ENCODE measurements around the gene SAP30L.

SAP30L gene

GRCh38 chr5:154422298-154422697, 23.5 kb upstream of the SAP30L start:
- no peak for DNase-seq

- DNase-seq, result no peak
These were observed 17.6 kb upstream of the SAP30L start for GRCh38 chr5:154428208-154428607.

GRCh38 chr5:154429341-154429740, 16.5 kb upstream of the SAP30L start:
- DNase-seq, result no peak

- DNase-seq, result no peak
These were observed 15.3 kb upstream of the SAP30L start for GRCh38 chr5:154430466-154430865.

- no peak for DNase-seq
These were observed 14.7 kb upstream of the SAP30L start for GRCh38 chr5:154430961-154431630.

- DNase-seq, result no peak
These were observed 10.6 kb upstream of the SAP30L start for GRCh38 chr5:154435226-154435625.

- no peak for DNase-seq
These were observed 8.4 kb upstream of the SAP30L start for GRCh38 chr5:154437281-154437965.

- DNase-seq, result no peak
These were observed 5.3 kb upstream of the SAP30L start for GRCh38 chr5:154440540-154440939.

GRCh38 chr5:154442801-154443200, 3.0 kb upstream of the SAP30L start:
- DNase-seq, result no peak

- DNase-seq, result no peak
These were observed 1.0 kb upstream of the SAP30L start for GRCh38 chr5:154444556-154445421.

GRCh38 chr5:154446195-154447088, 645 bp downstream of the SAP30L start:
- DNase-seq, result no peak

GRCh38 chr5:154447089-154447725, 1.4 kb downstream of the SAP30L start:
- DNase-seq, result no peak

GRCh38 chr5:154449786-154450185, 4.0 kb downstream of the SAP30L start:
- DNase-seq, result no peak

- DNase-seq, result no peak
These were observed 6.2 kb downstream of the SAP30L start for GRCh38 chr5:154451957-154452356.

GRCh38 chr5:154455585-154455984, 9.8 kb downstream of the SAP30L start:
- no peak for DNase-seq

- DNase-seq, result no peak
These were observed 10.7 kb downstream of the SAP30L start for GRCh38 chr5:154456540-154456939.

GRCh38 chr5:154459015-154459414, 13.2 kb downstream of the SAP30L start:
- no peak for DNase-seq

GRCh38 chr5:154460172-154460571, 14.4 kb downstream of the SAP30L start:
- DNase-seq, result no peak

- DNase-seq, result no peak
These were observed 15.7 kb downstream of the SAP30L start for GRCh38 chr5:154461531-154461930.

- no peak for DNase-seq
These were observed 18.6 kb downstream of the SAP30L start for GRCh38 chr5:154464438-154464837.

- DNase-seq, result no peak
These were observed 19.4 kb downstream of the SAP30L start for GRCh38 chr5:154465169-154465568.

- DNase-seq, result no peak
These were observed 20.4 kb downstream of the SAP30L start for GRCh38 chr5:154466147-154466546.

Data from NCI-H1694 treated with DMSO at 0.1 percent for 48 hours (cell line).